SH-SY5Y (cell line): ENCODE measurements around the gene JAM3.

Experiments used
- GATA2 ChIP-seq: IDR thresholded peaks from 2 replicates; pipeline ENCODE4 v1.6.1; 2011; ENCODE audit warnings: mild to moderate bottlenecking, low read depth, low read length
- GATA3 ChIP-seq: IDR thresholded peaks from 2 replicates; pipeline ENCODE4 v1.6.1; 2011; ENCODE audit warnings: low read depth, mild to moderate bottlenecking, low read length, moderate library complexity

DNA sequence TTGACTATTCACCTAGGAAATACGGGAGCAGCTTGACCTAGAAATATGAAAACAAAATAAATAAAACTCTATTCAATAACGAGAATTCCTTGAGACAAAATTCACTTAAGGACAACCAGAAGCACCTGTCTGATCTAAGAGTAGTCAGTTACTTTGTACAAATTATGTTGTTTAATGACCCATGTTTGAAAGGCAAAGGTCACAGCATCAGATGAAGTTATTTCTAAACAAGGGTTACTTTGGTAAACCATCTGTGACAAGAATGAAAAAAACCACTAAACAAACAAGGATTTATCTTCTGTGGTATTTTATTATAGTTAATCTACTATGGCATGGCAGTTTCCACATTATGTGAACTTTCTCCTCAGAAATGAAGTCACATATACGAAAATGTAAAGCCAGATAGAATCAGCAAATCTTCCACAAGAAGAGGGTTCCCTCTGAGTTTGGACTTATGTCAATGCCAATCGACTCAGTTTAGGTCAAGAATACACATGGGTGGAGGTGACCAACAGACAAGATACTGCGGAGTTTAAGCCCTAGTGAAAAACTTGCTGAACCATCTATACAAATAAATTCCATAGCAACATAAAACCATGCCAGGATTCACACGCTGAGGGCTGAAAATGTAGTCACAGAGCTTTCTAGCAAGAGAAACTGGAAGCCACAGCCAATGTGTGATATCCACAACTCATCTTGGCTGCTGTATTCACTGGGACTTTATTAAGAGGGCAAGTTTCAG is 101.5 kb downstream of the JAM3 start:
- TF ChIP-seq GATA3 (no peak), GATA2 (no peak)
